HG02943 (cell line): ENCODE data around the gene STT3A.

ENCODE experiments used
- ATAC-seq: cut with Tn5 transposase; IDR thresholded peaks from one replicate; pipeline ENCODE4 v1.9.1; 2021; ENCODE audit warnings: mild to moderate bottlenecking, low read depth, moderate library complexity; ENCODE audit not compliant: unreplicated experiment

Gene STT3A

DNA sequence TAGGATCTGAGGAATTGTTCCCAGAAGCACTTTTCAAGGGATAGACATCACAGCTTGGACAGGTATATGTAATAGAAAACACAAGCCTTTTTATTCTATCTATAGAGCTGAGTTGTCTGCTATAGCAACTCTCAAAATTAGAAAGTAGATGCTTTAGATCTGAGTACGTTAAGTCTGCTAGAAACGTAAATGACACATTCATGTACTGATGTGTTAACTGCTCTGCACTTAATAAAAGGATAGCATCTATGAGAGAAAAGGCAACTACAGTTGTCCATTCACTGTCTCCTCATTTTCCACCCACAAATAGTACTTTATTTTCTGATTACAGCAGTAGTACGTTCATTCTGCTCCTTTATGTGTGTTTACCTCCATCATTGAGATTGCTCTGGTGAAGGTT is 6.0 kb upstream of the STT3A start:
- no peak for ATAC-seq

DNA sequence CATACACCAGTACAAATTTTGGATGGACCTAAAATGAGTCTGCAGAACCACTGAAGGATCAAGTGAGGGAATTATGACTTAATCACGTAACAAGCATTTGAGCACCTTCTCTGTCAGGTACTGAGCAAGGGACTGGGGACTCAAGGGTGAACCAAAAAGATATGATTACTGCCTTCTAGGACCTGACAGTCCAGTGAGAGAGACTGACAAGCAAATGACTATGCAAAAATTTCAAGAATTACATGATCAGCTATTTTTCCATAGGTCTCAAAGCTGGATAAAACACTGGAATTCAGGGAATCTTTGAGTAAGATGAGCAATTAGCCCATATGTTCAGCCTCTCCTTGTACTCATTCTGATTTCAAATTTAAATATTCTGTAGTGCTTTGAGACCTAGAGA is 5.2 kb upstream of the STT3A start:
- ATAC-seq, result no peak

DNA sequence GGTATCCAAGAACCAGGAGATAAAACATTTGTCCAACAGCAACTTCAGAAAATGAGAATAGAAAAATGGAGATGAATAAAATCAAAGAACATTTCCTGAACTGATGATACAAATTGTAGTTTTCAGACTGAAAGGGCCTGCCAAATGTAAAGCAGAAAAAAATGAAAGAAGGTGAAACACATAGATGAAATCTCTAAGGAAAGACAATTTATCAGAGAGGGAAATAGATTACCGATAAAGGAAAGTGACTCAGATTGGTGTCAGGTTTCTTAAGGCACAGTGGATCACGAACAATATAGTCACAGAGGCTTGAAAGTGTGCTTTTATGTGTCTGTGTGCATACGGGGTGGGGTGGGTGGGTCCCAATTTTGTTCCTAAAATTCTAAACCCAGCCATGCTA is 4.1 kb upstream of the STT3A start:
- ATAC-seq, result no peak

DNA sequence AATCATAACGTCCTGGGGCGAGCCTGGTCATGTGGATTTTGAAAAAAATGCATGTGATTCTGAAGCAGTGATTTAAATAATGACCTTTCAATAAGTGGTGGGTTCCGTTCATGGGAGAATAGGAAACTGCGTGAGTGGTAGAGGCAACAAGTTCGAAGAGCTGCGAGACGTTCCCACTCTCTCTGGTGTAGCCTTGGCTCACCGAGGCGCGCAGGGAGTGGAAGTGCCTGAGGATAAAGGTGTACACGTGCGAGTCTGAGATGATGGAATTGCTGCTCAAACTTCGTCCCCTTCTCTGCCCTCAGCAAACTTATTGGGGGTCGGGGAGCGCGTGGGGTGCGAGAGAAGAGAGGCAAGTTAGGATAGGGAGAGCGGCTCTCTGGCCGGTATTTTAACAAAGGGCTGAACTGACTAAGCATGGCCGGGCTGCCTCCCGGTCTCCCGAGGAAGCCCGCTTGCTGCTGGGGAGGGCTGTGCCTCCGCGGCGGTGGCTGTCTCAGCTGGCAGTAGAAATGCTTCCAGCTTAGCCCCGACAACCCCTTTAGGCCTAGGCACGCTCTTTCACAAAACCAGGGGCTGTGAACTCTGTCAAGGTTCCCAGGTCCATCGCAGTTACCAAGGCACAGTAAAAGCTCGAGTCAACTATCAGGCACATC is 875 bp upstream of the STT3A start:
- ATAC-seq, result peak; percentile 17

DNA sequence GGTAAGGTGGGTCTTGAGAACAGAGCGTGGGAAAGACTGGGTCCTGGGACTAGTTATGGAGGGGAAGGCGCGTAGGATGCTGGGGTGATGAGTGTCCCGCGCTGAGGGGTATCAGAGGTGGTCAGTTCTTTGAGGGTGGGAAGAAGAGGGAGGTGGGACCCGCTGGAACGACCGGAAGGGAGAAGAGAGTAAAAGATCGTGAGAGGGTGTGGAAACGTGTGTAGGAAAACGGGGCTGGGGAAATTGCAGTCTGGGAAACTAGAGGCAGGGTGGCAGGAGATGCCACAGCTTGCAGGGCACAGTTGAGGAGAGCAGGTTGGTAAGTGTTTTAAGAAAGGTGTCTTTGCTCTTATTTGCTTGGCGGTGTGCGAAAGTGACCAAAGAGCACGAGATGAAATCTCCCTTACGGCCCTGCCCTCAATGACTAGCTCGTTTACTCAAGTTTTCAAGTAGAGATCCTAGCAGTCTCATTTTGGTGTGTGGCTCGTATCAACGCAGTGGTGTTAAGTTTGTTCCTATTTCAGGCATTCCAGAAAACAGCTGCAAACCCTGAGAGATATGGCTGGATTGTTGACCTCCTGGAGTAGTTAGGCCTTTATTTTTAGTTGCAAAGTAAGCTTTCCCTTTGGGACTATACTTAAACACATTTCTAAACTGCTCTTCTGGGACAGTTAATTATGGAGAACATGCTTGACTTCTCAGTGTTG is 615 bp downstream of the STT3A start:
- ATAC-seq, result no peak

DNA sequence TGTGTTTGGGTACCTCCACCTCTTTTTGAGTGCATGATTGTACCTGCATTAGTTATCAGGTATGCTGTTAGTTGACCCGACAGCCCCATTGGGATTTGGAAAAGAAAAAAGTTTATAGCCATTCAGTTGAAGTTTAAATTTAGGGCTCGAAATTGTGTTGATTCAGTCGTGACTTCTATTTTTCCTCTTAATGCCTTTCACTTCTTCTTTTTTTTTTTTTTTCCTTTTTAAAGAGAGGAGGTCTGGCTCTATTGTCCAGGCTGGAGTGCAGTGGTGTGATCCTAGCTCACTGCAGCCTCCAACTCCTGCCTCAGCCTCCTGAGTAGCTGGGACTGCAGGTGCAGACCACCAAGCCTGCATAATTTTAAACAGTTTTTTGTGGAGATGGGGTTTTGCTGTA is 2.3 kb downstream of the STT3A start:
- no peak for ATAC-seq

DNA sequence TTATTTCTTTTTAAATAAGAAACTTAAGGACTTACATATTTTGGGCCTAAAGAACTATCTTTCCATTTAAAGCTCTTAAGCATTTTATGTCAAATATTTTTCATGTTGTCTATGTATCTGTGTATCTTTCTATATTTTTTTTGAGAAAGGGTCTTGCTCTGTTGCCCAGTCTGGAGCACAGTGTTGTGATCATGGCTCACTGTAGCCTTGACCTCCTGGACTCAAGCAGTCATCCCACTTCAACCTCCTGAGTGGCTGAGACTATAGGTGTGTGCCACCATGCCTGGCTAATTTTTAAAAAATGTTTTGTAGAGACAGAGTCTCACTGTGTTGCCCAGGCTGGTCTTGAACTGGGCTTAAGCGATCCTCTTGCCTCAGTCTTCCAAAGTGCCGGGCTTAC is 8.0 kb downstream of the STT3A start:
- no peak for ATAC-seq

DNA sequence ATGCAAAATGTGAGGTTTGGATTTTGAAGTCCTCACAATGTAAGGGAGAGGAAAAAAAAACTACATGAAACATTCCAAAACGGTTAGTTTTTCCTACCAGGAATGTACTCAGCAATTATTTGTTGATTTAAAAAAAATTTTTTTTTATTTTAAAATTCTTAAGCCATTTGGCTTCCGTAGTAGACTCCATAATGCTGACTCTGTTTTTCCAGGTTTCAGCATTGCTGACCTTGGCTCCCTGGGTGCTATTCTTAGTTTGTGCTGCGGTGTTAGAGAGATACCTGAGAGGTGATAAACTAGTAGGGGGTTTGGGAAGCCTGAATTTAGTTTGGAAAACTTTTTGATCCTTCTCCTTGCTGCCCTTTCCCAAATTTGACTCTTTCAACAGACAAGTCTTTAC is 10.6 kb downstream of the STT3A start:
- ATAC-seq, result no peak

DNA sequence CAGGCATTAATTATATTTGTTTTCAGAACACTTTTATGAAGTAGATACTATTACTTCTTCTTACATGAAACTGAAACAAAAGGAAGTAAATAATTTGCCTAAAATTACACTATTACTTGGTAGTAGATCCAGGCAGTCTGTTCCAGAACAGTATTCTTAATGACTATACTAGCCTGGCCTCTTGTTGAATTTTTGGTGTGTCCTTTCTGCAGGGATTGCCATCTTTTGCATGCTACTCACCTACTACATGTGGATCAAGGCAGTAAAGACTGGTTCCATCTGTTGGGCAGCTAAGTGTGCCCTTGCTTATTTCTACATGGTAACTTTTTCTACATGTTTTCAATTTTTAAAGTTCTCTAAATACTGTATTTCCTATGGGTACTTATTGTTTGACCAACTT is 12.8 kb downstream of the STT3A start:
- no peak for ATAC-seq

DNA sequence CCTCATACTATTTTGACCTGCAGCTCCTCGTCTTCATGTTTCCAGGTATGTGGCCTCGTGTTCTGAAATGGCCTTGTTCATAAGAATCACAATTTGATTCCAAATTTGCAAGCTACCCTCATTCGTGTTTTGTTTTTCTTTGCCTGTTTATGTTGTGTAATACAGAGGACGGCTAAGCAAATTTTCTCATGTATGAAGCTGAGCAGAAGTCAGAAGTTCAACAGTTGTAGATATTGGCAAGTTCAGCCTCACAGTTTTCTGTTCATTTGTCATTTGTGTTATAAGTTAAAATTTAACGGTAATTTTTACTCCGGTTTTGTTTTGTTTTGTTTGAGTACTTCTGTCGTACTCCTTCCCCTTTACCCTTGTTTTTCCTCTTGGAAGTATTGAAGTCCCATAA is 16.9 kb downstream of the STT3A start:
- no peak for ATAC-seq

DNA sequence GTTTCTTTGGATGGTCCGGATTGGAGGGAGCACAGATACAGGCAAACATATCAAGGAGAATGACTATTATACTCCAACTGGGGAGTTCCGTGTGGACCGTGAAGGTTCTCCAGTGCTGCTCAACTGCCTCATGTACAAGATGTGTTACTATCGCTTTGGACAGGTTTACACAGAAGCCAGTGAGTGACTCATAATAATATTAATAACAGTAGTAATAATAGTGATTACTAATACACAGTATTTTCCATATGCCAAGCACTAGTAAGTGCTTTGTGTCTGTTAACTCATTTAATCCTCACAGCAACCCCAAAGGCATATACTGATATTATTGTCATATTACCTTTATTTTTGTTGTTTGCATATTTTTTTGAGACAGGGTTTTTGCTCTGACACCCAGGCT is 25.7 kb downstream of the STT3A start:
- no peak for ATAC-seq

DNA sequence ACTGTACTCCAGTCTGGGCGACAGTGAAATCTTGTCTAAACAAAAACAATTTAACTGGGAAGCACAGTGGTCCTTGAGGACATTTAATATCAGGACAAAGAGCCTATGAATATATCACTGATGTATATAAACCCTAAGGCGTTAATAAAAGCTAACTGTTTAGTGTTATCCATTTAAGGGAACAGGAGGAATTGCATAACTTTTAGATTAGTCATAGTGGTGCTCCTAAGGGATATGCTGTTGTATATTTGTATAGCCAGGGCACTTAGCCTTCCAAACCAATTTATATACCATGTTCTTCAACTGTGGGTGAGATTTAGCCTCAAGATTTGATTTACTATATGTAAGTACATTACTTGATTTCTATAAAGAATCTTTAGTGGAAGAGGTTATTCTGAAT is 29.3 kb downstream of the STT3A start:
- ATAC-seq, result no peak

DNA sequence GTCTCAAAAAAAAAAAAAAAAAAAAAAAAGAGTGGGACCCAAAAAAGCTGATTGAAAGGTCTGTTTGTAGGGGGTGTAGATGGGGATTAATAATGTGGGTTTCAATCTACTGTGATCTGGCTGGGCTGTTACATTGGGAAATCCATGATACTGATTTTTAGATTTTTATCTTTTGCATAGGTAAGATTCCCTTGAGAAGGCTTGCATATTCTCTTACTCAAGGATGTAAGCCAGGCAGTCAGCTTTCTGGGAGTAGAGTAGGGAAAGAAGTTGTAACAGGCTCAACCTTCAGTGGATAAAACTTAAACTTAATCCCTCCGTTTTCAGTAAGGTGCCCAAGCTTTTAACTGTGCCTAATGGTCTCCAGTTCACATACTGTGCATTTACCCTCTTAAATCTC is 30.4 kb downstream of the STT3A start:
- ATAC-seq, result no peak

DNA sequence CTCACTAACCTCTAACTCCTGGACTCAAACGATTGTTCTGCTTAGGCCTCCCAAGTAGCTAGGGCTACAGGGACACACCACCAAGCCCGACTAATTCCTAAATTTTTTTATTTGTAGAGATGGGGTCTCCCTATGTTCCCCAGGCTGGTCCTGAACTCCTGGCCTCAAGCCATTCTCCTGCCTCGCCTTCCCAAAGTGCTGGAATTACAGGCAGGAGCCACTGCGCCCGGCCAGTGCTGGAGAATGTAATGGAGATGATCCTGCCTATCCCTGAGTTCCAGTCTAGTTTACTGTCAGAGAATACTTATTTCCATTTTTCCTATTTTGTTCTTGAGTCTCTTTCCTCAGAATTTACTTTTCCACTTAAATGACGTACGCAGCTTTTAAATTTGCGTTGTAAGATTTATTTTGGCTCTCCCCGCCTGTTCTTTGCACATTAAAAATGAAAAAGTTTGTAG is 32.1 kb downstream of the STT3A start, which contains the start of gene CHEK1:
TSS of gene CHEK1 (plus strand) at position 408 of the 458 bp plus-strand sequence. CDS start 1,606 bp downstream, outside the sequence.
- ATAC-seq, result no peak

DNA sequence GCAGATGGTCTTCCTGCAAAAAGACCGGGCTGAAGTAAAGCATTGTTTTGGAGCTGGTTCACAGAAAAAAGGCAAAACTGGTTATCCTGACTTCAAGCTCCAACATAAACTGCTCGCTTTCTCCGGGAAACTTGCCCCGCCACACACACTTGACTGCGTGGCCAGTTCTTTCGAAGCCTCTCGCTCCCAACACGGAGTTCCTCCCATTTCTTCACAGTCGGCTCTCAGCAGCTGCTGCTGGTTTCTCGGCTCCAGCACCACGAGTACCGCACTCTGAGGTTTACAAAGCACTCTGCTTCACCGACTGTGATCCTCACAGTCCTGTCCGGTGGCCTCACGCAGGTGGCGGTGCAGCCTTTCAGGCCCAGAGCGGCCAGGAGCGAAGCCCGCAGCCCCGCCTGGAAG is 32.6 kb downstream of the STT3A start:
- peak; percentile 9 for ATAC-seq

DNA sequence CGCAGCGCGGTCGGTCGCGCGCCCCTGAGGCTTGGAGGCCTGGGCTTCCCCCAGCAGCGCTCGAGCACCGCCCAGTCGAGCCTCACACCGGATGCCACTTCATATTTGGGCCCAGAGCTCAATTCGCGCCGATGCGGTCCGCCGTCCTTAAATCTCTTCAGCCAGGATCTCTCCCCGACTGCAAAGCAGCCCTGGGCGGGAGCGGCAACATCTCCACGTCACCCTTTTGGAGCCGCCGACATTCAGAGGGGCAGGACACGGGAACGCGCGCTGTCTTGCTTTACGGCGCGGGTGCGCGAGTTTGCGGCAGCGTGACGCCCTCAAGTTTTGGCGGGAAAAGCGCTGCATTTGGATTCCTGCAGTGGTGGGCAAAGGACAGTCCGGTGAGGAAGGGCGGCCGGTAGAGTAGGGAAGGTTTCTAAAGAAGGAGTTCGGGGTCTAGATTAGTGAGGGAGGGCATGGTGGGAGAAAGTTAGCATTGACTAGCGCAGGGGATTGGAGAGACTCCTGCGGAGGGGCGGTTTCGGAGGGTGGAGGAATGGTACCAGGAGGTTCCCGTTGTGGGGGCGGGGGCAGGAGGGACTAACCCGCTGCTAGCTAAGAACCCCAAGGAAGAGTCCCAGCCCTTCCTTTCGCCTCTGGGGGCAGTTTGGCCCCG is 33.1 kb downstream of the STT3A start:
- ATAC-seq, result peak; percentile 77

DNA sequence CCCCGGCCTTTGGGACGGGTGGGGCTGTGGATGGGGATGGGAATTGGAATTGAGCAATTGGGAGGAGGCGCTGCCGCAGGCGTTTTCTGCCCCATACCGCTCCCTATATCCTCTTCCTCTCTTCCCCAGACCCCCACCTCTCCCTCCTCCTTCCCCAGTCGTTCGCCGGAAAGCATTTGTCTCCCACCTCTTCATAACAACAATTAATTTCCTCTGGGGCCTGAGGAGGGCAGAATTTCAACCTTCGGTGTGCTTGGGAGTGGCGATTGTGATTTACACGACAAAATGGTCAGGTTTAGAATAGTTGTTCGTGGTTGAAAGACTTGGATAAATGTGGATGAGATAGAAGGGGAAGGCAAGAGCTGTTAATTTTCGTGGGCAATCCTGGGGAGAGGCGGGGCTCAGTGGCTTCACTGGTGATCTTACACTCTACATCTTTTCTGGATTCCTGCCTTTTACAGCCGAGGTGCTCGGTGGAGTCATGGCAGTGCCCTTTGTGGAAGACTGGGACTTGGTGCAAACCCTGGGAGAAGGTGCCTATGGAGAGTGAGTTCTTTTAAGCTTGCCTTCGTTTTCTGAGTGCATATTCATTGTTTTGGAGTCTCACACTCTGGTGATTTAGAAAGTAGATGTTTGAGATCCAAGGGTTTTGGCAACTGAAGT is 33.8 kb downstream of the STT3A start:
- peak; percentile 42 for ATAC-seq

DNA sequence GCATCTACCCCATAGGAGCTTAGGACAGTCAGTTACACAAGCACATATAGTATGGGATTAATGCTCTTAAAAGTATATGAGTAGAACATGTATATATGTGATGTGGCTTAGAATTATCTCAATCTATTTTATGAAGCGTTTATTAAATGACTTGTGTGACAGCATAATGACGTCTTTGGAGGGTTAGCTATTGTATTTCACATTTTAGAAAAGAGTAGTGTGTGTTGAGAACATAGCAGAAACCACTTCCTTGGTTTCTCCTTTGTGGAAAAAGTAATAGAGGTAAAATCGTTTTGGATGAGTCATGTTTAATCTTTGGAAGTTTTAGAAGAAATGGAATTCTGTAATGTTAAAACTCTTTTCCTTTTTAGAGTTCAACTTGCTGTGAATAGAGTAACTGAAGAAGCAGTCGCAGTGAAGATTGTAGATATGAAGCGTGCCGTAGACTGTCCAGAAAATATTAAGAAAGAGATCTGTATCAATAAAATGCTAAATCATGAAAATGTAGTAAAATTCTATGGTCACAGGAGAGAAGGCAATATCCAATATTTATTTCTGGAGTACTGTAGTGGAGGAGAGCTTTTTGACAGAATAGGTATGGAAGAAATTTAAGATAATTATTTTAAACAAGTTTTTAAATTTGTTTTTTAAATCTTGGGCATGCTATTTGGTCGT is 34.7 kb downstream of the STT3A start:
- no peak for ATAC-seq

DNA sequence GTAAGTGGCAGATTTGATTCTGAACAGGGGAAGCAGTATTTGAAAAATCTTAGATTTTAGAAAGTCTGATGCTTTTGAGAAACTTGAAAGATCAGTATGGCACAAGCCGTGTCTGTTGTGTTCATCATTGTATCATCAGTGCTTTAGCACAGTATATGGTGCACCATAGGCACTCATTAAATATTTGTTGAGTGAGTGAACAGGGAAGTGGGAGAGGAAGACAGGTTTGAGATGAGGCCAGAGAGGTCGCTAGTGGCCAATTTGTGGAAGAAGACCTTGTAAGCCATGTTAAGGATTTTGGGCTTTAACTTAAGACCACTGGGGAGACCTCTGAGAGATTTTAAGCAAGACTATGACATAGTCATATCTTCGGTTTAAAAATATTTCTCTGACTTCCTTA is 45.2 kb downstream of the STT3A start:
- no peak for ATAC-seq

DNA sequence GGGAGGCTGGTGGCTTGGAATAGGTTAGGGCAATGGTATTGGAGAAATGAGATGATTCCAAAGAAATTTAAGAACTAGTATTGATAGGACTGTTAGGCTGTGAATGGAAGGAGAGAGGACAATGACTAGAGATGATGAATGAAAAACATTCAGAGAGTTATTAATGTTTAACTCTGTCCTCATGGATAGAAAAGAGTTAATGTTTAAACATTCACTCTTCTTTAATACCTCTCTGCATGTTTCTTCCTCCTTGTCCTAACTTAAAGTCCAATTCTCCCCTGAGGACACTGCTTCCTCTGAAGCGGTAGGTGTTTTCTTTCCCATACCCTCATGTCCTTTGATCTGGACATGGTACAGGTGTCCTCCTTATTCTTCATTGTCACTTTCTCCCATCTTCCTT is 45.7 kb downstream of the STT3A start:
- no peak for ATAC-seq

DNA sequence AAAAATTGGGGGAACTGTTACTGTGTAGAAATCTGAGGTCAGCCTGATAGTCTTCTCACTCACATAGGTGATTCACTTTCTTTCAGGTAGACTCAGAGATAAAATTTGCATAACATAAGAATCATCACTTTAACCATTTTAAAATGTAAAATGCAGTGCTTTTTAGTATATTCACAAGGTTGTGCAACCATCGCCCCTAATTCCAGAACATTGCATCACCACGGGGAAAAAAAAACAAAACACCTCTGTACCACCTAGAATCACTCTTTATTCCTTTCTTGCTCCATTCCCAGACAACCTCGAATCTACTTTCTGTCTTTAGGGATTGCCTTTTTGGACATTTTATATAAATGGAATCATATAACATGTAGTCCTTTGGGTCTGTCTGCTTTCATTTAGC is 53.2 kb downstream of the STT3A start:
- no peak for ATAC-seq
